ENCODE measurements around the gene GTF2A1L.
A peak's percentile ranks its signal among the peaks of the same experiment; 100 is the strongest.

Gene GTF2A1L

DNA sequence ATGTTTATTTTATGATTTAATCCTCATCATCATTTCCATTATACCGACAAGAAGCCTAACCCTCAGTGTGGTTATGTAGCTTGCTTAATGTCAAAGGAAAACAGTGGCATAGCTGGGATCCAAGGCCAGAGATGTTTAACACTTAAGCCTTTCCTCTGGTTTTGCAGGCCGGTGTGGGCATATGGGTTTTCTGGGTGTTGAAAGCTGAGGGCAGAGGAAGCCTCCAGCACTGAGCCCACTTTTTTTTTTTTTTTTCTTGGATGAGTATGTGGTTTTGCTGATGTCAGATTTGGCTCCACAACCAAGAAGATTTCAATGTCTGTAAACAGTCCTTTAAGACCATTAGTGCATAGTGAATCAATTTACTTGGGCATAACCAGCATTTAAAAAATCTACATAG is 96.6 kb downstream of the GTF2A1L start:
- Histone ChIP-seq H3K27ac (no peak overlapping the region), H3K9ac (ENCODE audit: insufficient read length) (no peak overlapping the region), H3K4me3 (no peak overlapping the region), H3K9me3 (ENCODE audit: low read depth, low read length) (no peaks in the 10 kb centered on the region), H3K36me3 (ENCODE audit: insufficient read depth, low read length) (no peaks in the 10 kb centered on the region)
- DNase-seq (ENCODE audit: low read depth, low spot score), result no peak
- no peak for TF ChIP-seq FOXP2 (optimal IDR thresholded peaks at IDR 0.05; ENCODE audit: control extremely low read depth, extremely low read length, insufficient read depth)
- TF ChIP-seq POLR2AphosphoS5 (IDR thresholded peaks at IDR 0.05; ENCODE audit: borderline replicate concordance, low read depth, low read length), result no peak
- TF ChIP-seq EZH2 (IDR thresholded peaks at IDR 0.05), result no peak

DNA sequence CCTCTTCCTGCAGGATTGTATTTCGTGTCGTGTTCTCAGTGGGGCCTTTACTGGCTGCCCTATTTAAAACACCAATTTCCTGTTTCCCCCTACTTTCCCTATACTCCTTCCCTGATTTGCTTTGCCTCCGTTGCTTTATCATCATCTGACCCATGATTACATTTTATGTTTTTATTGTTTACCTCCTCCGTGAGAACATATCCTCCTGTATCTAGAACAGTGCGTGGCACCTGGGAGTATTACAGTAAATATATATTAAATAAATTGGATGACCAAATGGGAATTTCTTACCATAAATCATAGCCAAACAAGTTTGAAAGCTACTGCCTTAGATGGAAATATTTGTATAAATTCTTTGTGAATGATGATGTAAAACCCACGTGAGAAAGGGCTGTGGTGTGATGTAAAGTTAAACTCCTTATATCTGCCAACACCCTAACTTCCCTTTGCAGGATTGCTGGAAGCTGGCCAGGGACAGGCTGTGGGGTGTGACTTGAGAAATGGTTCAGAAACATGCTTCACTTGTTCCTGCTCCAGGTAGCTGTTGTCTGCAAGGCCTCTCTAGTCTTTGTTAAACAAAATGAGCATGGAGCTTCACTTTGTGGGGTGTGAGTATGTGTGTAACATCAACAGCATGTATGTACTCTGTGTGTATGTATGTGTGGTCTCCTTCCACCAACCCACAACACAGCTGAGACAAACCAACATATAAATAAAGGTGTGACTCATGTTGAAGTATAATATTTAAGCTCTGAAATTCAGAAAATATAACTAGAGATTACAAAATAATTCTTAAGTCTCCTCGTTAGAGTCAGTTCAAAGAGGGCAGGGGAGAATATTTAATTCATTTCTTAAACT is 97.6 kb downstream of the GTF2A1L start:
- DNase-seq (ENCODE audit: low read depth, low spot score), result no peak
- TF ChIP-seq FOXP2 (optimal IDR thresholded peaks at IDR 0.05; ENCODE audit: control extremely low read depth, extremely low read length, insufficient read depth) (no peak), POLR2AphosphoS5 (IDR thresholded peaks at IDR 0.05; ENCODE audit: borderline replicate concordance, low read depth, low read length) (no peak), EZH2 (IDR thresholded peaks at IDR 0.05) (no peak)
- H3K9me3 ChIP-seq (ENCODE audit: low read depth, low read length), result no peaks in the 10 kb centered on the region
- no peak overlapping the region for H3K9ac ChIP-seq (ENCODE audit: insufficient read length)
- peak overlapping the region; percentile 61; the same call in 1 of the 2 replicates for H3K27ac ChIP-seq
- no peaks in the 10 kb centered on the region for H3K36me3 ChIP-seq (ENCODE audit: insufficient read depth, low read length)
- no peak overlapping the region for H3K4me3 ChIP-seq

DNA sequence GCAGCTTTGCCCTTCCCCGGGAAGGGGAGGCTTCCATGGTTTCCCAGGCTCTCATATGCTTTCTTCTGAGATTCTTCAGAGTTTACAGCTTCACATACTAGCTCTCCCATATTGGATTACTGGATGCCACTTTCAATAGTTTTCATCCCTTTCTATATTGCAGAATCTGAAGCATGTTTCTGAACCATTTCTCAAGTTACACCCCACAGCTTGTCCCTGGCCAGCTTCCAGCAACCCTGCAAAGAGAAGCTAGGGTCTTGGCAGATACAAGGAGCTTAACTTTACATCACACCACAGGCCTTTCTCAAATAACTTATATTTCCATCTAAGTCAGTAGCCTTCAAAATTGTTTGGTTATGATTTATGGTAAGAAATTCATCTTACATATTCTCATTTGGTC is 98.3 kb downstream of the GTF2A1L start:
- no peak for DNase-seq (ENCODE audit: low read depth, low spot score)
- H3K27ac ChIP-seq, result peak overlapping the region; percentile 61; the same call in 1 of the 2 replicates
- H3K9ac ChIP-seq (ENCODE audit: insufficient read length), result no peak overlapping the region
- no peaks in the 10 kb centered on the region for H3K36me3 ChIP-seq (ENCODE audit: insufficient read depth, low read length)
- no peak overlapping the region for H3K4me3 ChIP-seq
- H3K9me3 ChIP-seq (ENCODE audit: low read depth, low read length), result no peaks in the 10 kb centered on the region
- TF ChIP-seq POLR2AphosphoS5 (IDR thresholded peaks at IDR 0.05; ENCODE audit: borderline replicate concordance, low read depth, low read length), result no peak
- no peak for TF ChIP-seq FOXP2 (optimal IDR thresholded peaks at IDR 0.05; ENCODE audit: control extremely low read depth, extremely low read length, insufficient read depth)
- TF ChIP-seq EZH2 (IDR thresholded peaks at IDR 0.05), result no peak

DNA sequence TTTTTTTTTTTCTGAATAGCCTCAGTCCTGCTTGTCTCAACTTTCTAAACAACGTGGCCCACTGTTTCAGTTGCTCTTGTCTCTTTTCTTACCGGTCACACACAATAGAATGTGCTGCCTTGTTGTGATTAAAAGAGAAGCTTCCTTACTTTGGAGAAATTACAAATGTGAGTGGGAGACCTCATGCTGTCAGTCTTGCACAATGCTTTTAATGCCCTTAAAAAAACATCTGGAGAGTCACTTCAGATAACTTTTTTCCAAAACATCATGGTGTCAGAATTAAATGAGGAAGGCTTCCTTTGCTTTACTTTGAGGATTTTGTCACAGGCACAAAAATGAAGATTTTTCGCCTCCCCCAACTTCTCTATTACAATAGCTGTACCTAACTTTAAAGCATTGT is 100.2 kb downstream of the GTF2A1L start:
- Histone ChIP-seq H3K4me3 (no peak overlapping the region), H3K36me3 (ENCODE audit: insufficient read depth, low read length) (no peaks in the 10 kb centered on the region), H3K27ac (no peak overlapping the region), H3K9me3 (ENCODE audit: low read depth, low read length) (no peaks in the 10 kb centered on the region), H3K9ac (ENCODE audit: insufficient read length) (no peak overlapping the region)
- no peak for DNase-seq (ENCODE audit: low read depth, low spot score)
- no peak for TF ChIP-seq POLR2AphosphoS5 (IDR thresholded peaks at IDR 0.05; ENCODE audit: borderline replicate concordance, low read depth, low read length)
- no peak for TF ChIP-seq EZH2 (IDR thresholded peaks at IDR 0.05)
- no peak for TF ChIP-seq FOXP2 (optimal IDR thresholded peaks at IDR 0.05; ENCODE audit: control extremely low read depth, extremely low read length, insufficient read depth)

DNA sequence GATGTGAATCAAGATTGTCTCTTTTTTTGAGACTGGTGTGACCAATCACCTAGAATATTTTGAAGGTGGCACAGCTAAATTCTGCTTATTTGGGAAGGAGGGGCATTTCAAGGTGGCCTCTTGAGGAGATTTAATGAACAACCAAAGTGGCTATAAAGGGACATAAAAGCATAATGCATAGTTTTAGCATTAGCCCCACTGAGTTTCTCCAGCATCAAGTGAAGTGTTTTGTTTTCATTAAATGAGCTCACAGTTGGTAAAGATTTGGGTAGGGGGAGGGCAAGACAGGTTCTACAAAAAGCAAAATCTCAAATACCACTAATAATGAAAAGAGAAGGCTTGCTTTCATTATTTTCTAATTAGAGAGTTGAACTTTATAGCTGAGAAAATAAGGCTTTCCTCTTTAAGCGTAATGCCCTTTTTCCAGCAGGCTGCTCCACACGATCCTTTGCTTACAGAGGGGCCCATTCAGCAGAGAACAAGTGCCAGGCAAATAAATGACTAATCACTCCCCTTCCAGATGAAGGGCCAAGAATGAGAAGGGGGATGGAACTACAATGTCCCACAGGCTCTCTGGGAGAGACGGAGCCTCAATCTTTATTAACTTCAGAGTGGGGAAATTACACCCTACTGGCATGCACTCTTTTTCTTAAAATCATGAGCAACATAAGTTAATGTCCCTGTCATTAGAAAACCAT is 102.0 kb downstream of the GTF2A1L start:
- TF ChIP-seq FOXP2 (optimal IDR thresholded peaks at IDR 0.05; ENCODE audit: control extremely low read depth, extremely low read length, insufficient read depth) (no peak), EZH2 (IDR thresholded peaks at IDR 0.05) (no peak), POLR2AphosphoS5 (IDR thresholded peaks at IDR 0.05; ENCODE audit: borderline replicate concordance, low read depth, low read length) (no peak)
- H3K4me3 ChIP-seq, result no peak overlapping the region
- no peak for DNase-seq (ENCODE audit: low read depth, low spot score)
- H3K27ac ChIP-seq, result no peak overlapping the region
- no peak overlapping the region for H3K9ac ChIP-seq (ENCODE audit: insufficient read length)
- no peaks in the 10 kb centered on the region for H3K36me3 ChIP-seq (ENCODE audit: insufficient read depth, low read length)
- H3K9me3 ChIP-seq (ENCODE audit: low read depth, low read length), result no peaks in the 10 kb centered on the region

DNA sequence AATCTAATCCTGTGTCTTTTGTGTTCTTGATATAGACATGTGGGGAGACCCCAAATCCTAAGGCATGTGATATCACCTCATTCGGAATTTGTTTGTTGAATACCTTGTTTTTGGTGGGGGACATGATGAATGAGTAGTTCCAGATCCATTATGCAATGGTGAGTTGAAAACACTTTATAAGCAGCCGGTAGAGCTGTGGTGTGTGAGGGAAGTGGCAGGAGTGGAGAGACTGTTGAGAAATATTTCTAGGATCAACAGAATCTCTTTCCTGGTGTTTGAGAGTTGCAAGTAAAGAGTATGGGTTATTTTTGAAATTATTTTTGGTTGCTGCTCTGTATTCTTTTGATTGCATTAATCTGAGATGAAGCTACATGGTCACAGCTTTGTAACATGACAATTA is 103.5 kb downstream of the GTF2A1L start:
- no peak for DNase-seq (ENCODE audit: low read depth, low spot score)
- no peaks in the 10 kb centered on the region for H3K9me3 ChIP-seq (ENCODE audit: low read depth, low read length)
- H3K36me3 ChIP-seq (ENCODE audit: insufficient read depth, low read length), result no peaks in the 10 kb centered on the region
- TF ChIP-seq POLR2AphosphoS5 (IDR thresholded peaks at IDR 0.05; ENCODE audit: borderline replicate concordance, low read depth, low read length) (no peak), EZH2 (IDR thresholded peaks at IDR 0.05) (no peak), FOXP2 (optimal IDR thresholded peaks at IDR 0.05; ENCODE audit: control extremely low read depth, extremely low read length, insufficient read depth) (no peak)
- H3K27ac ChIP-seq, result no peak overlapping the region
- no peak overlapping the region for H3K4me3 ChIP-seq
- no peak overlapping the region for H3K9ac ChIP-seq (ENCODE audit: insufficient read length)

DNA sequence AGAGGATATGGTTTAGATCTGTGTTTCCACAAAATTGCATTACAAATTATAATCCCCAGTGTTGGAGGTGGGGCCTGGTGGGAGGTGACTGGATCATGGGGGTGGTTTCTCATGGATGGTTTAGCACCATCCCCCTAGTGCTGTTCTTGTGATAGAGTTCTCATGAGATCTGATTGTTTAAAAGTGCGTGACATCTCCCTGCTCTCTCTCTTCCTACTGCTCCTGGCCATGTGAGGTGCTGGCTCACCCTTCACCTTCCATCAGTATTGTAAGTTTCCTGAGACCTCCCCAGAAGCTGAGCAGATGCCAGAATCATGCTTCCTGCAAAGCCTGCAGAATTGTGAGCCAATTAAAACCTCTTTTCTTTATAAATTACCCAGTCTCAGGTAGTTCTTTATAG is 104.7 kb downstream of the GTF2A1L start:
- Histone ChIP-seq H3K9me3 (ENCODE audit: low read depth, low read length) (no peaks in the 10 kb centered on the region), H3K27ac (no peak overlapping the region), H3K9ac (ENCODE audit: insufficient read length) (no peak overlapping the region), H3K4me3 (no peak overlapping the region), H3K36me3 (ENCODE audit: insufficient read depth, low read length) (no peaks in the 10 kb centered on the region)
- TF ChIP-seq FOXP2 (optimal IDR thresholded peaks at IDR 0.05; ENCODE audit: control extremely low read depth, extremely low read length, insufficient read depth) (no peak), POLR2AphosphoS5 (IDR thresholded peaks at IDR 0.05; ENCODE audit: borderline replicate concordance, low read depth, low read length) (no peak), EZH2 (IDR thresholded peaks at IDR 0.05) (no peak)
- no peak for DNase-seq (ENCODE audit: low read depth, low spot score)

DNA sequence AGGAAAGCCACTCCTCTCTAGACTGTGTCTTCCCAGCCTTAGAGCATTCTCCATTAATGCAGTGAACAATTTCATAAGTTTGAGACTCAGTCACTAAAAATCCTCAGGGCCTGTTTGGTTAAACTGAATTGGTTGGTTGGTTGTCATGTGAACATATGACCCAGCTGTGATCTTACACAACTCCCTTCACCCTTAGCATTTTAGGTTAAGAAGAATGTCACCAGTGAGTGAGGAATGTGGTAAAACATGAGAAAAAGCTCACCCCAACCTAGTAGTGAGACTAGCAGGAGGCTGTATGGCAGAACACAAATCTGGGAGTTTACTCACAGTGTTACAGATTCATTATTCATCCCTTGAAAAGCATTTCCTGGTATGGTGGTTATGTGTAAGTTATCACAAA is 105.5 kb downstream of the GTF2A1L start:
- H3K4me3 ChIP-seq, result no peak overlapping the region
- no peaks in the 10 kb centered on the region for H3K9me3 ChIP-seq (ENCODE audit: low read depth, low read length)
- no peak for TF ChIP-seq FOXP2 (optimal IDR thresholded peaks at IDR 0.05; ENCODE audit: control extremely low read depth, extremely low read length, insufficient read depth)
- no peak for TF ChIP-seq EZH2 (IDR thresholded peaks at IDR 0.05)
- TF ChIP-seq POLR2AphosphoS5 (IDR thresholded peaks at IDR 0.05; ENCODE audit: borderline replicate concordance, low read depth, low read length), result no peak
- DNase-seq (ENCODE audit: low read depth, low spot score), result no peak
- H3K27ac ChIP-seq, result peak overlapping the region; percentile 53
- no peaks in the 10 kb centered on the region for H3K36me3 ChIP-seq (ENCODE audit: insufficient read depth, low read length)
- H3K9ac ChIP-seq (ENCODE audit: insufficient read length), result no peak overlapping the region

Measured in SK-N-MC (cell line).